Activated naive CD8-positive, alpha-beta T cell treated with anti-CD3 and anti-CD28 coated beads, Interleukin-2, amount 10 ng/mL, durations not matched to agents 7 days and 5 days (primary cell): ENCODE measurements around the gene SPATA12. TPM values are rescaled to one million over a fixed set of nuclear protein-coding genes. Genes with fewer than 3 reads are reported as not detected.

Experiments used
- ATAC-seq: fragments of 150-1000 bp; cut with Tn5 transposase; one replicate; pipeline ENCODE4 v1.10.0; 2021; ENCODE audit warnings: low read depth, moderate library complexity
- POLR2A ChIA-PET: fragments of 350-600 bp; sonication (Branson Sonifier 250); formaldehyde crosslinking; loops from one replicate; lab custom pipeline; 2021; ENCODE audit warnings: antibody characterized with exemption; lab: Charles Lee
- DNase-seq: peaks from one replicate; pipeline ENCODE4 v3.0.0; 2021
- H3K27ac Mint-ChIP-seq: one replicate; pipeline ENCODE4 v1.8.0; 2022; ENCODE audit warnings: mild to moderate bottlenecking, mixed read lengths
- H3K27me3 Mint-ChIP-seq: one replicate; pipeline ENCODE4 v1.8.0; 2022; ENCODE audit warnings: mild to moderate bottlenecking, moderate library complexity, mixed read lengths
- H3K36me3 Mint-ChIP-seq: one replicate; pipeline ENCODE4 v1.8.0; 2021; ENCODE audit warnings: mild to moderate bottlenecking, mixed read lengths
- H3K4me1 Mint-ChIP-seq: one replicate; pipeline ENCODE4 v1.8.0; 2021; ENCODE audit warnings: mixed read lengths
- H3K4me3 Mint-ChIP-seq: one replicate; pipeline ENCODE4 v1.8.0; 2022; ENCODE audit warnings: mild to moderate bottlenecking, moderate library complexity, mixed read lengths
- H3K9me3 Mint-ChIP-seq: one replicate; pipeline ENCODE4 v1.8.0; 2021; ENCODE audit warnings: mixed read lengths
- total RNA-seq, 2 experiments: library from RNA; stranded (reverse); gene quantifications; one replicate each; pipeline ENCODE4 v1.2.3, GENCODE V29; 2021

Gene SPATA12
- total RNA-seq, 2 experiments from 2014 or later, result not detected

- POLR2A ChIA-PET, result interaction anchor here (0.5 kb wide), 1 partner anchor 54 kb away, joined by 4 read pairs; no protein-coding TSS in a partner anchor
- Mint-ChIP-seq H3K27ac (no peak overlapping the region), H3K4me3 (no peak overlapping the region), H3K27me3 (peaks cover 18% of the 10 kb centered on the region), H3K36me3 (no peaks in the 10 kb centered on the region), H3K9me3 (no peaks in the 10 kb centered on the region), H3K4me1 (no peaks in the 10 kb centered on the region)
- DNase-seq, result no peak
- no peak for ATAC-seq
Measured at GRCh38 chr3:57118254-57118653, 57.8 kb downstream of the SPATA12 start.

GRCh38 chr3:57120040-57120439 is 59.6 kb downstream of the SPATA12 start:
- Mint-ChIP-seq H3K27me3 (peaks cover 20% of the 10 kb centered on the region), H3K4me3 (no peak overlapping the region), H3K4me1 (no peaks in the 10 kb centered on the region), H3K9me3 (no peaks in the 10 kb centered on the region), H3K27ac (no peak overlapping the region), H3K36me3 (no peaks in the 10 kb centered on the region)
- no peak for ATAC-seq
- POLR2A ChIA-PET, result no interaction called here
- DNase-seq, result no peak

GRCh38 chr3:57120451-57121174 is 60.1 kb downstream of the SPATA12 start:
- H3K4me3 Mint-ChIP-seq, result no peak overlapping the region
- H3K4me1 Mint-ChIP-seq, result no peaks in the 10 kb centered on the region
- H3K36me3 Mint-ChIP-seq, result no peaks in the 10 kb centered on the region
- no peak for ATAC-seq
- no peak overlapping the region for H3K27ac Mint-ChIP-seq
- POLR2A ChIA-PET, result no interaction called here
- H3K9me3 Mint-ChIP-seq, result no peaks in the 10 kb centered on the region
- peaks cover 15% of the 10 kb centered on the region for H3K27me3 Mint-ChIP-seq
- DNase-seq, result no peak

Other genes starting within 250 kb of the SPATA12 start
- not detected for gene IL17RD, start 104.7 kb downstream of the SPATA12 start, total RNA-seq
- gene HESX1, start 139.3 kb downstream of the SPATA12 start, total RNA-seq, result under 1 TPM in 1 of 2 experiments, not detected in 1; 0.50 TPM
- gene APPL1, start 167.1 kb downstream of the SPATA12 start, total RNA-seq, result 10 to 100 TPM; 32.8 to 34.9 TPM
- gene ASB14, start 232.0 kb downstream of the SPATA12 start, total RNA-seq, result not detected